ENCODE results near the gene PIK3R5.
"Not testable (repeated sequence)": the region's sequence is repeated elsewhere in the genome, so short reads cannot be mapped to it uniquely, and the experiment has no call there.

The PIK3R5 gene

GRCh38 chr17:9003355-9004131 lies 38.0 kb upstream of the PIK3R5 start:
- peaks cover 22 to 37% (median 29%) of the 10 kb centered on the region in 5 donors for H3K27me3 ChIP-seq (ENCODE audit: control insufficient read depth in 5 of 5, insufficient read depth in 4 of 5, low read length in 5 of 5)
- H3K27ac ChIP-seq (ENCODE audit: low read depth, low read length) = no peak overlapping the region

GRCh38 chr17:9002606-9003354 lies 37.3 kb upstream of the PIK3R5 start:
- peak overlapping the region in 3 of 5 donors; percentile 22 to 55 (median 48) for H3K4me3 ChIP-seq (ENCODE audit: low read depth in 1 of 5, low read length in 5 of 5)
- H3K4me1 ChIP-seq (ENCODE audit: control insufficient read depth in 5 of 5, insufficient read depth in 5 of 5, low read length in 5 of 5) = peaks cover 0 to 20% (median 14%) of the 10 kb centered on the region in 5 donors
- H3K9ac ChIP-seq (ENCODE audit: low read length in 5 of 5) = no peak overlapping the region
- H3K27me3 ChIP-seq (ENCODE audit: control insufficient read depth in 5 of 5, insufficient read depth in 4 of 5, low read length in 5 of 5) = peaks cover 22 to 37% (median 29%) of the 10 kb centered on the region in 5 donors
- no peak overlapping the region for H3K27ac ChIP-seq (ENCODE audit: low read depth, low read length)
- H3K36me3 ChIP-seq (ENCODE audit: control insufficient read depth in 5 of 5, insufficient read depth in 5 of 5, low read length in 5 of 5) = no peaks in the 10 kb centered on the region
- peaks cover 0 to 4% (median 0%) of the 10 kb centered on the region in 5 donors for H3K9me3 ChIP-seq (ENCODE audit: control insufficient read depth in 5 of 5, low read length in 5 of 5)

More at GRCh38 chr17:9003355-9004131, 38.0 kb upstream of the PIK3R5 start:
- H3K36me3 ChIP-seq (ENCODE audit: control insufficient read depth in 5 of 5, insufficient read depth in 5 of 5, low read length in 5 of 5) = no peaks in the 10 kb centered on the region
- H3K9ac ChIP-seq (ENCODE audit: low read length in 5 of 5) = no peak overlapping the region
- peaks cover 0 to 4% (median 0%) of the 10 kb centered on the region in 5 donors for H3K9me3 ChIP-seq (ENCODE audit: control insufficient read depth in 5 of 5, low read length in 5 of 5)
- peak overlapping the region in 4 of 5 donors; percentile 22 to 55 (median 35) for H3K4me3 ChIP-seq (ENCODE audit: low read depth in 1 of 5, low read length in 5 of 5)
- H3K4me1 ChIP-seq (ENCODE audit: control insufficient read depth in 5 of 5, insufficient read depth in 5 of 5, low read length in 5 of 5) = peaks cover 0 to 20% (median 14%) of the 10 kb centered on the region in 5 donors

DNA sequence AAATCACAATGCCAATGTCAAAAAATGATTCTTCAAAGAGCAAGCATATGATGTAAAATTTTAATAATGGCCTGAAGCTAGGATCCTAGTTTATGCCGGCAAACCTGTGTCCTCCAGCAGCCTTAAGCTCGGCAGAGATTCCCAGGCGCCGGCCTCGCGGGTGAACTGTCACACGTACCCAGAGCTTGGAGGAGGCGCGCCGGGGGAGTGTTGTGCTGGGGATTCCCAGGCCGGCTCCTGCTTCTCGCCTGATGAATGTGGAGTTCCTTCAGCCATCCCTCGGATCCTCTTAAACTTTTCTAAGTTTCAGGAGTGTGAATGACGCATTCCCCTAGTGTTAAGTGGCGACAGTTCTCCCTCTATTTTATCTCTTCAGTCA lies 36.7 kb upstream of the PIK3R5 start:
- Histone ChIP-seq H3K27me3 (ENCODE audit: control insufficient read depth in 5 of 5, insufficient read depth in 4 of 5, low read length in 5 of 5) (peaks cover 22 to 37% (median 29%) of the 10 kb centered on the region in 5 donors), H3K27ac (ENCODE audit: low read depth, low read length) (no peak overlapping the region), H3K4me1 (ENCODE audit: control insufficient read depth in 5 of 5, insufficient read depth in 5 of 5, low read length in 5 of 5) (peaks cover 0 to 20% (median 14%) of the 10 kb centered on the region in 5 donors), H3K36me3 (ENCODE audit: control insufficient read depth in 5 of 5, insufficient read depth in 5 of 5, low read length in 5 of 5) (no peaks in the 10 kb centered on the region), H3K9ac (ENCODE audit: low read length in 5 of 5) (no peak overlapping the region), H3K4me3 (ENCODE audit: low read depth in 1 of 5, low read length in 5 of 5) (no peak overlapping the region), H3K9me3 (ENCODE audit: control insufficient read depth in 5 of 5, low read length in 5 of 5) (peaks cover 0 to 4% (median 0%) of the 10 kb centered on the region in 5 donors)

DNA sequence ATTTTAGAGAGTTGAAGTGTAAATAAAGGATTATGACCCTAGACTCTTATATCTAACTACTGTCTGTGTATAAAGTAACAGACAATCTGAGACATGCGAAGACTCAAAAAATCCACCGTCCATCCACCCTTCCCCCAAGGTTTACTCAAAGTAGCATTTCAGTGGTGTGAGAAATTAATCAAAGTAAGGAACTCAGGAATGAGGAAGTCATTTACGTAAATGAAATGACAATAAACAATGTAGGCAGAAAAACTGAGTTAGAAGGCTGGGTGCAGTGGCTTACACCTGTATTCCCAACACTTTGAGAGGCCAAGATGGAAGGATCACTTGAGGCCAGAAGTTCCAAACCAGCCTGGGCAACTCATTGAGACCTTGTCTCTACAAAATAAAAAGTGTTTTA lies 36.1 kb upstream of the PIK3R5 start:
- Histone ChIP-seq H3K27me3 (ENCODE audit: control insufficient read depth in 5 of 5, insufficient read depth in 4 of 5, low read length in 5 of 5) (peaks cover 22 to 34% (median 29%) of the 10 kb centered on the region in 5 donors), H3K4me1 (ENCODE audit: control insufficient read depth in 5 of 5, insufficient read depth in 5 of 5, low read length in 5 of 5) (peaks cover 0 to 20% (median 14%) of the 10 kb centered on the region in 5 donors), H3K36me3 (ENCODE audit: control insufficient read depth in 5 of 5, insufficient read depth in 5 of 5, low read length in 5 of 5) (no peaks in the 10 kb centered on the region), H3K27ac (ENCODE audit: low read depth, low read length) (no peak overlapping the region), H3K9ac (ENCODE audit: low read length in 5 of 5) (no peak overlapping the region), H3K9me3 (ENCODE audit: control insufficient read depth in 5 of 5, low read length in 5 of 5) (peaks cover 0 to 4% (median 0%) of the 10 kb centered on the region in 5 donors), H3K4me3 (ENCODE audit: low read depth in 1 of 5, low read length in 5 of 5) (no peak overlapping the region)

DNA sequence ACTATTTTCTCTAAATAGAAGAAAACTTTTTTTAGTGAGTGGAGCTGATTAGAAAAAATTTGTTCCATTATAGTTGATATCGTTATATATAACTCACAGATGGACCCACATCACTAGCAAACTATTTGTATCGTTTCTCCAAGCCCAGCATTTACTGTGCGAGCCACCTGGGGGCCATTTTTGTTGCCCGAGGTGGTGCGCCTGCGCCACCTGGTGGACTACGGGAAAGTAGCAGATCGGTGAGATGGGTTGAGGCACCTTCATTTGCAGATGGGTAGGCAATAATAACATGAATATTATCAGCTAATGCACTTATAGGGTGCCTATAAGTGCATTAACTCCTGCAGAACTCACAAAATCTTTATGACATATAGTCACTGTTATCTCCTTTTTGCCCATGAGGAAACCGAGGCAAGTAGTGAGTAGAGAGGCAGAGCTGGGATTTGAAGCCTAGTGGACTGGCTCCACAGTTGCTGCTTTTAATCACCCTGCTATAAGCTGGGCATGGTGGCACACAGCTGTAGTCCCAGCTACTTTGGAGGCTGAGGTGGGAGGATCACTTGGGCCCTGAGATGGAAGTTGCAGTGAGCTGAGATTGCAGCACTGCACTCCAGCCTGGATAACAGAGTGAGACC lies 32.6 kb upstream of the PIK3R5 start:
- Histone ChIP-seq H3K36me3 (ENCODE audit: control insufficient read depth in 5 of 5, insufficient read depth in 5 of 5, low read length in 5 of 5) (no peaks in the 10 kb centered on the region), H3K9me3 (ENCODE audit: control insufficient read depth in 5 of 5, low read length in 5 of 5) (peaks cover 0 to 7% (median 0%) of the 10 kb centered on the region in 5 donors), H3K27ac (ENCODE audit: low read depth, low read length) (no peak overlapping the region), H3K27me3 (ENCODE audit: control insufficient read depth in 5 of 5, insufficient read depth in 4 of 5, low read length in 5 of 5) (peaks cover 0 to 7% (median 6%) of the 10 kb centered on the region in 5 donors), H3K4me1 (ENCODE audit: control insufficient read depth in 5 of 5, insufficient read depth in 5 of 5, low read length in 5 of 5) (peaks cover 0 to 7% (median 0%) of the 10 kb centered on the region in 5 donors), H3K9ac (ENCODE audit: low read length in 5 of 5) (no peak overlapping the region), H3K4me3 (ENCODE audit: low read depth in 1 of 5, low read length in 5 of 5) (no peak overlapping the region)

- Histone ChIP-seq H3K9me3 (ENCODE audit: control insufficient read depth in 5 of 5, low read length in 5 of 5) (peaks cover 0 to 7% (median 0%) of the 10 kb centered on the region in 5 donors), H3K36me3 (ENCODE audit: control insufficient read depth in 5 of 5, insufficient read depth in 5 of 5, low read length in 5 of 5) (no peaks in the 10 kb centered on the region), H3K9ac (ENCODE audit: low read length in 5 of 5) (no peak overlapping the region), H3K27ac (ENCODE audit: low read depth, low read length) (no peak overlapping the region), H3K27me3 (ENCODE audit: control insufficient read depth in 5 of 5, insufficient read depth in 4 of 5, low read length in 5 of 5) (no peaks in the 10 kb centered on the region), H3K4me3 (ENCODE audit: low read depth in 1 of 5, low read length in 5 of 5) (no peak overlapping the region), H3K4me1 (ENCODE audit: control insufficient read depth in 5 of 5, insufficient read depth in 5 of 5, low read length in 5 of 5) (no peaks in the 10 kb centered on the region)
Observed at GRCh38 chr17:8995711-8996110, 30.2 kb upstream of the PIK3R5 start.

GRCh38 chr17:8994319-8994718 lies 28.8 kb upstream of the PIK3R5 start:
- Histone ChIP-seq H3K9me3 (ENCODE audit: control insufficient read depth in 5 of 5, low read length in 5 of 5) (peaks cover 0 to 3% (median 0%) of the 10 kb centered on the region in 5 donors), H3K4me3 (ENCODE audit: low read depth in 1 of 5, low read length in 5 of 5) (no peak overlapping the region), H3K27ac (ENCODE audit: low read depth, low read length) (no peak overlapping the region), H3K4me1 (ENCODE audit: control insufficient read depth in 5 of 5, insufficient read depth in 5 of 5, low read length in 5 of 5) (no peaks in the 10 kb centered on the region), H3K36me3 (ENCODE audit: control insufficient read depth in 5 of 5, insufficient read depth in 5 of 5, low read length in 5 of 5) (no peaks in the 10 kb centered on the region), H3K9ac (ENCODE audit: low read length in 5 of 5) (no peak overlapping the region), H3K27me3 (ENCODE audit: control insufficient read depth in 5 of 5, insufficient read depth in 4 of 5, low read length in 5 of 5) (no peaks in the 10 kb centered on the region)

- Histone ChIP-seq H3K9me3 (ENCODE audit: control insufficient read depth in 5 of 5, low read length in 5 of 5) (peaks cover 0 to 3% (median 0%) of the 10 kb centered on the region in 5 donors), H3K9ac (ENCODE audit: low read length in 5 of 5) (no peak overlapping the region), H3K4me1 (ENCODE audit: control insufficient read depth in 5 of 5, insufficient read depth in 5 of 5, low read length in 5 of 5) (no peaks in the 10 kb centered on the region), H3K27me3 (ENCODE audit: control insufficient read depth in 5 of 5, insufficient read depth in 4 of 5, low read length in 5 of 5) (no peaks in the 10 kb centered on the region), H3K27ac (ENCODE audit: low read depth, low read length) (no peak overlapping the region), H3K4me3 (ENCODE audit: low read depth in 1 of 5, low read length in 5 of 5) (no peak overlapping the region), H3K36me3 (ENCODE audit: control insufficient read depth in 5 of 5, insufficient read depth in 5 of 5, low read length in 5 of 5) (no peaks in the 10 kb centered on the region)
Observed at GRCh38 chr17:8991514-8992285, 26.2 kb upstream of the PIK3R5 start.

GRCh38 chr17:8988263-8988935 lies 22.9 kb upstream of the PIK3R5 start:
- H3K27ac ChIP-seq (ENCODE audit: low read depth, low read length); H3K4me3 ChIP-seq (ENCODE audit: low read depth in 1 of 5, low read length in 5 of 5); H3K9ac ChIP-seq (ENCODE audit: low read length in 5 of 5); H3K9me3 ChIP-seq (ENCODE audit: control insufficient read depth in 5 of 5, low read length in 5 of 5); H3K4me1 ChIP-seq (ENCODE audit: control insufficient read depth in 5 of 5, insufficient read depth in 5 of 5, low read length in 5 of 5); H3K27me3 ChIP-seq (ENCODE audit: control insufficient read depth in 5 of 5, insufficient read depth in 4 of 5, low read length in 5 of 5); H3K36me3 ChIP-seq (ENCODE audit: control insufficient read depth in 5 of 5, insufficient read depth in 5 of 5, low read length in 5 of 5): not testable (repeated sequence)
